HepG2 (cell line): ENCODE measurements around the gene SYNGAP1. TPM values are rescaled to one million over a fixed set of nuclear protein-coding genes. Genes with fewer than 3 reads are reported as not detected.

Experiments used
- ATF7 ChIP-seq, 2 experiments: fragments of 450-650 bp in 1 of 2; sonication (generic) in 1 of 2; formaldehyde crosslinking in 1 of 2; IDR thresholded peaks; 2 replicates each; pipeline versions ENCODE4 v1.4.0 to v1.6.1; 2016 to 2020; ENCODE audit warnings: antibody characterized with exemption in 1 of 2, mild to moderate bottlenecking in 1 of 2, missing genetic modification reagents in 1 of 2
- DNMT1 ChIP-seq: sonication (generic); formaldehyde crosslinking; IDR thresholded peaks from 2 replicates; pipeline ENCODE4 v1.5.1; 2020; ENCODE audit warnings: mild to moderate bottlenecking, missing genetic modification reagents
- HOXA5 ChIP-seq: sonication (generic); formaldehyde crosslinking; IDR thresholded peaks from 2 replicates; pipeline ENCODE4 v1.4.0; 2020; ENCODE audit warnings: missing genetic modification reagents
- KDM4B ChIP-seq: sonication (generic); formaldehyde crosslinking; IDR thresholded peaks from 2 replicates; pipeline ENCODE4 v1.4.0; 2020; ENCODE audit warnings: missing genetic modification reagents
- MTF2 ChIP-seq: sonication (generic); formaldehyde crosslinking; IDR thresholded peaks from 2 replicates; pipeline ENCODE4 v1.5.0; 2020; ENCODE audit warnings: missing genetic modification reagents, borderline replicate concordance
- PLRG1 ChIP-seq: fragments of 450-650 bp; conservative IDR thresholded peaks from 2 replicates; pipeline ENCODE4 v1.6.1; 2016
- POLR2AphosphoS5 ChIP-seq: IDR thresholded peaks from 2 replicates; pipeline ENCODE4 v1.6.1; 2012; ENCODE audit warnings: low read depth, low read length
- RFX3 ChIP-seq: IDR thresholded peaks from 2 replicates; pipeline ENCODE4 v1.6.1; 2016; ENCODE audit warnings: missing biosample characterization, missing genetic modification reagents
- RORA ChIP-seq: sonication (generic); formaldehyde crosslinking; IDR thresholded peaks from 2 replicates; pipeline ENCODE4 v1.5.0; 2020; ENCODE audit warnings: mild to moderate bottlenecking, missing genetic modification reagents, moderate library complexity
- SMC3 ChIP-seq: IDR thresholded peaks from 2 replicates; pipeline ENCODE4 v1.6.1; 2011; ENCODE audit warnings: low read length, improper control_type of control experiment
- SP1 ChIP-seq, 2 experiments: fragments of 450-650 bp in 1 of 2; sonication (generic) in 1 of 2; formaldehyde crosslinking in 1 of 2; IDR thresholded peaks; 2 replicates each; pipeline versions ENCODE4 v1.4.0 to v1.6.1; 2016 to 2020; ENCODE audit warnings: missing genetic modification reagents in 1 of 2
- ZNF292 ChIP-seq: sonication (generic); formaldehyde crosslinking; IDR thresholded peaks from 2 replicates; pipeline ENCODE4 v1.8.1; 2022; ENCODE audit warnings: mild to moderate bottlenecking, low read depth, missing genetic modification reagents, borderline replicate concordance
- ZNF460 ChIP-seq: sonication (generic); formaldehyde crosslinking; IDR thresholded peaks from 2 replicates; pipeline ENCODE4 v1.5.1; 2020; ENCODE audit warnings: missing genetic modification reagents, mild to moderate bottlenecking, borderline replicate concordance
- ZNF616 ChIP-seq: sonication (generic); formaldehyde crosslinking; IDR thresholded peaks from 2 replicates; pipeline ENCODE4 v1.5.0; 2020; ENCODE audit warnings: low read depth, mild to moderate bottlenecking, missing genetic modification reagents
- polyA plus RNA-seq, 8 experiments: library from polyadenylated mRNA; depleted of rRNA in 3 of 8; stranded (reverse) in 7 of 8; unstranded in 1 of 8; fragments of >200 nt; fragmentation: Illumina TruSeq in 4 of 8; extraction: Trizol in 4 of 8; gene quantifications; 2 replicates each; pipeline versions ENCODE4 v1.2.1 to v1.2.3, GENCODE V29; 2011 to 2016; ENCODE audit warnings: low read depth in 4 of 8, missing spikeins in 1 of 8, mixed read lengths in 1 of 8; ENCODE audit not compliant: insufficient read depth in 1 of 8
- total RNA-seq, 5 experiments: library from RNA; depleted of rRNA; stranded (reverse); fragments of >200 nt; fragmentation: Illumina TruSeq; extraction: Trizol; gene quantifications; 2 replicates each; pipeline ENCODE4 v1.2.3, GENCODE V29; 2016; ENCODE audit warnings: low read depth in 1 of 5
- TF ChIP-seq, protein P1 (sequence below): sonication (generic); formaldehyde crosslinking; IDR thresholded peaks from 2 replicates; pipeline ENCODE4 v1.8.0; 2022; ENCODE audit warnings: mild to moderate bottlenecking, missing genetic modification reagents
- TF ChIP-seq, protein P2 (sequence below): IDR thresholded peaks from 2 replicates; pipeline ENCODE4 v1.6.1; 2016; ENCODE audit warnings: low read depth
- TF ChIP-seq, protein P3 (sequence below): sonication (generic); formaldehyde crosslinking; IDR thresholded peaks from 2 replicates; pipeline ENCODE4 v1.4.0; 2020; ENCODE audit warnings: mild to moderate bottlenecking, missing genetic modification reagents, borderline replicate concordance
- TF ChIP-seq, protein P4 (sequence below): sonication (generic); formaldehyde crosslinking; IDR thresholded peaks from 2 replicates; pipeline ENCODE4 v1.4.0; 2020; ENCODE audit warnings: missing genetic modification reagents, borderline replicate concordance
- TF ChIP-seq, protein P5 (sequence below): sonication (generic); formaldehyde crosslinking; IDR thresholded peaks from 2 replicates; pipeline ENCODE4 v1.4.0; 2020; ENCODE audit warnings: missing genetic modification reagents

SYNGAP1 gene
- total and polyA plus RNA-seq, 2 of the 13 experiments (the other 11 are each of a cell fraction or from before 2014, with no cell fraction given), result 0.75 to 1.1 TPM

DNA sequence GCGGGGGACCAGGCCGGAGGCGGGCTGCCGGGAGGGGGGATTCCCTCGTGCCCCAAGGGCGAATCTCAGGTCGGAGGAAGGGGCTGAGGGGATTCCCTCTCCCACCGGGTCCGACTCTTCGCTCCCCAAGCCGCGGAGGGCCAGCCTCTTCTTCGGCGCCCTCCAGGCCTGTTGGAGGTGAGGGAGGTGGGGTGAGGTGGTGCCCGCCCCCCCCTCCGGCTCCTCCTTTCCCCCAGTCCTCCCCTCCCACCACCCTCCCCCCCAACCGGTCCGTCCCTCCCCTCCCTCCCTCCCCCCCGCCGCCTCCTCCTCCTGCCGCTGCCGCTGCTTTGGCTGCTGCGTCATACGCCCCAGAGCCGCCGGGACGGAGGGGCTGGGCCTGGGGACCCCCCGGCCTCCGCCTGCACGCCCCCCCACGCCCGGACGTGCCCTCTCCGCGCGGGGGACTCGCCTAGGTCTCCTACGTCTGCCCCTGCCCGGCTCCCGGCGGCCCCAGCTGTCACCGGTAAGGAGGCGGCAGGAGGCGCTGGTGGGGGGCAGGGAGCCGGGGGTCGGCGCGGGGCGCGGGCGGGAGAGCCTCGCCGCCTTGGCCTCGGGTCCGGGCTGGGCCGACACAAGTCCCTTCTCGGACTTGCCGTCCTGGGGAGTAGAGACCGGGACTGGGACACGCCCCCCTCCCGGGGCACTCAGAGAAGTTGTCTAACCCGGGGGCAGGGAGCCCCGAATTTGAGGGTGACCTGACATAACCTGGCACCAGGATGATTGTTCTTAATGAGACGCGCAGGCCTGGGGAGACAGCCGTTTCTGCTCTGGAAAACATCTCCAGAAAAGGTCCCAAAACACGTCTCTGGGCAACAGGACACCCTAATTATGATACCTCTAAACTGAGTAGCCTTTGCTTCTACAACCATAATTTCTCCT is 8.9 kb upstream of the SYNGAP1 start, which contains the start of gene PHF1 (continued):
- TF ChIP-seq, protein P1, sequence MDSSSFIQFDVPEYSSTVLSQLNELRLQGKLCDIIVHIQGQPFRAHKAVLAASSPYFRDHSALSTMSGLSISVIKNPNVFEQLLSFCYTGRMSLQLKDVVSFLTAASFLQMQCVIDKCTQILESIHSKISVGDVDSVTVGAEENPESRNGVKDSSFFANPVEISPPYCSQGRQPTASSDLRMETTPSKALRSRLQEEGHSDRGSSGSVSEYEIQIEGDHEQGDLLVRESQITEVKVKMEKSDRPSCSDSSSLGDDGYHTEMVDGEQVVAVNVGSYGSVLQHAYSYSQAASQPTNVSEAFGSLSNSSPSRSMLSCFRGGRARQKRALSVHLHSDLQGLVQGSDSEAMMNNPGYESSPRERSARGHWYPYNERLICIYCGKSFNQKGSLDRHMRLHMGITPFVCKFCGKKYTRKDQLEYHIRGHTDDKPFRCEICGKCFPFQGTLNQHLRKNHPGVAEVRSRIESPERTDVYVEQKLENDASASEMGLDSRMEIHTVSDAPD, result no peak; the same call in 1 of the 2 replicates
- TF ChIP-seq, protein P2, sequence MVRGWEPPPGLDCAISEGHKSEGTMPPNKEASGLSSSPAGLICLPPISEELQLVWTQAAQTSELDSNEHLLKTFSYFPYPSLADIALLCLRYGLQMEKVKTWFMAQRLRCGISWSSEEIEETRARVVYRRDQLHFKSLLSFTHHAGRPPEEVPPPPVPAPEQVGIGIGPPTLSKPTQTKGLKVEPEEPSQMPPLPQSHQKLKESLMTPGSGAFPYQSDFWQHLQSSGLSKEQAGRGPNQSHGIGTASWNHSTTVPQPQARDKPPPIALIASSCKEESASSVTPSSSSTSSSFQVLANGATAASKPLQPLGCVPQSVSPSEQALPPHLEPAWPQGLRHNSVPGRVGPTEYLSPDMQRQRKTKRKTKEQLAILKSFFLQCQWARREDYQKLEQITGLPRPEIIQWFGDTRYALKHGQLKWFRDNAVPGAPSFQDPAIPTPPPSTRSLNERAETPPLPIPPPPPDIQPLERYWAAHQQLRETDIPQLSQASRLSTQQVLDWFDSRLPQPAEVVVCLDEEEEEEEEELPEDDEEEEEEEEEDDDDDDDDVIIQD, result no peak
- TF ChIP-seq POLR2AphosphoS5 (peak; percentile 60; the same call in 1 of the 2 replicates), SP1 (IDR thresholded peaks at IDR 0.05) (no peak), SP1 (CRISPR knock-in tag; IDR thresholded peaks at IDR 0.05) (peak; percentile 28; the same call in 1 of the 2 replicates), RORA (CRISPR knock-in tag) (no peak), DNMT1 (CRISPR knock-in tag) (peak; percentile 59; the same call in 1 of the 2 replicates), PLRG1 (no peak), ATF7 (IDR thresholded peaks at IDR 0.05) (no peak), ATF7 (CRISPR knock-in tag; IDR thresholded peaks at IDR 0.05) (no peak), KDM4B (CRISPR knock-in tag) (no peak), SMC3 (no peak), ZNF292 (no peak), ZNF460 (CRISPR knock-in tag) (no peak), ZNF616 (no peak), RFX3 (no peak), HOXA5 (CRISPR knock-in tag) (peak; percentile 0; the same call in 1 of the 2 replicates), MTF2 (no peak)
- TF ChIP-seq, protein P3, sequence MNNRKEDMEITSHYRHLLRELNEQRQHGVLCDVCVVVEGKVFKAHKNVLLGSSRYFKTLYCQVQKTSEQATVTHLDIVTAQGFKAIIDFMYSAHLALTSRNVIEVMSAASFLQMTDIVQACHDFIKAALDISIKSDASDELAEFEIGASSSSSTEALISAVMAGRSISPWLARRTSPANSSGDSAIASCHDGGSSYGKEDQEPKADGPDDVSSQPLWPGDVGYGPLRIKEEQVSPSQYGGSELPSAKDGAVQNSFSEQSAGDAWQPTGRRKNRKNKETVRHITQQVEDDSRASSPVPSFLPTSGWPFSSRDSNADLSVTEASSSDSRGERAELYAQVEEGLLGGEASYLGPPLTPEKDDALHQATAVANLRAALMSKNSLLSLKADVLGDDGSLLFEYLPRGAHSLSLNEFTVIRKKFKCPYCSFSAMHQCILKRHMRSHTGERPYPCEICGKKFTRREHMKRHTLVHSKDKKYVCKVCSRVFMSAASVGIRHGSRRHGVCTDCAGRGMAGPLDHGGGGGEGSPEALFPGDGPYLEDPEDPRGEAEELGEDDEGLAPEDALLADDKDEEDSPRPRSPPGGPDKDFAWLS (CRISPR knock-in tag), result no peak
- TF ChIP-seq, protein P4, sequence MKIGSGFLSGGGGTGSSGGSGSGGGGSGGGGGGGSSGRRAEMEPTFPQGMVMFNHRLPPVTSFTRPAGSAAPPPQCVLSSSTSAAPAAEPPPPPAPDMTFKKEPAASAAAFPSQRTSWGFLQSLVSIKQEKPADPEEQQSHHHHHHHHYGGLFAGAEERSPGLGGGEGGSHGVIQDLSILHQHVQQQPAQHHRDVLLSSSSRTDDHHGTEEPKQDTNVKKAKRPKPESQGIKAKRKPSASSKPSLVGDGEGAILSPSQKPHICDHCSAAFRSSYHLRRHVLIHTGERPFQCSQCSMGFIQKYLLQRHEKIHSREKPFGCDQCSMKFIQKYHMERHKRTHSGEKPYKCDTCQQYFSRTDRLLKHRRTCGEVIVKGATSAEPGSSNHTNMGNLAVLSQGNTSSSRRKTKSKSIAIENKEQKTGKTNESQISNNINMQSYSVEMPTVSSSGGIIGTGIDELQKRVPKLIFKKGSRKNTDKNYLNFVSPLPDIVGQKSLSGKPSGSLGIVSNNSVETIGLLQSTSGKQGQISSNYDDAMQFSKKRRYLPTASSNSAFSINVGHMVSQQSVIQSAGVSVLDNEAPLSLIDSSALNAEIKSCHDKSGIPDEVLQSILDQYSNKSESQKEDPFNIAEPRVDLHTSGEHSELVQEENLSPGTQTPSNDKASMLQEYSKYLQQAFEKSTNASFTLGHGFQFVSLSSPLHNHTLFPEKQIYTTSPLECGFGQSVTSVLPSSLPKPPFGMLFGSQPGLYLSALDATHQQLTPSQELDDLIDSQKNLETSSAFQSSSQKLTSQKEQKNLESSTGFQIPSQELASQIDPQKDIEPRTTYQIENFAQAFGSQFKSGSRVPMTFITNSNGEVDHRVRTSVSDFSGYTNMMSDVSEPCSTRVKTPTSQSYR (CRISPR knock-in tag), result peak; percentile 65
- TF ChIP-seq, protein P5, sequence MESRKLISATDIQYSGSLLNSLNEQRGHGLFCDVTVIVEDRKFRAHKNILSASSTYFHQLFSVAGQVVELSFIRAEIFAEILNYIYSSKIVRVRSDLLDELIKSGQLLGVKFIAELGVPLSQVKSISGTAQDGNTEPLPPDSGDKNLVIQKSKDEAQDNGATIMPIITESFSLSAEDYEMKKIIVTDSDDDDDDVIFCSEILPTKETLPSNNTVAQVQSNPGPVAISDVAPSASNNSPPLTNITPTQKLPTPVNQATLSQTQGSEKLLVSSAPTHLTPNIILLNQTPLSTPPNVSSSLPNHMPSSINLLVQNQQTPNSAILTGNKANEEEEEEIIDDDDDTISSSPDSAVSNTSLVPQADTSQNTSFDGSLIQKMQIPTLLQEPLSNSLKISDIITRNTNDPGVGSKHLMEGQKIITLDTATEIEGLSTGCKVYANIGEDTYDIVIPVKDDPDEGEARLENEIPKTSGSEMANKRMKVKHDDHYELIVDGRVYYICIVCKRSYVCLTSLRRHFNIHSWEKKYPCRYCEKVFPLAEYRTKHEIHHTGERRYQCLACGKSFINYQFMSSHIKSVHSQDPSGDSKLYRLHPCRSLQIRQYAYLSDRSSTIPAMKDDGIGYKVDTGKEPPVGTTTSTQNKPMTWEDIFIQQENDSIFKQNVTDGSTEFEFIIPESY (CRISPR knock-in tag), result no peak
